Thyroid gland (tissue), 4 donors: ENCODE results near the gene SMAD3. TPM values are rescaled to one million over a fixed set of nuclear protein-coding genes. Genes with fewer than 3 reads are reported as not detected.

Experiments
- DNase-seq, 2 donors: peaks; one replicate each; pipeline ENCODE4 v3.0.0-alpha.2; 2019
- H3K27ac ChIP-seq, 3 donors: fragments of 200-600 bp; sonication (generic); 1 replicate in 2 of 3; 2 replicates in 1 of 3; pipeline ENCODE4 v1.5.1; 2016 to 2019; ENCODE audit warnings: mild to moderate bottlenecking in 1 of 3, moderate library complexity in 1 of 3
- H3K27me3 ChIP-seq: fragments of 200-600 bp; sonication (generic); one replicate; pipeline ENCODE4 v1.5.1; 2019
- H3K36me3 ChIP-seq, 2 donors: fragments of 200-600 bp; sonication (generic); one replicate each; pipeline ENCODE4 v1.5.1; 2016 to 2019
- H3K4me1 ChIP-seq, 2 donors: fragments of 200-600 bp; sonication (generic); one replicate each; pipeline ENCODE4 v1.5.1; 2017 to 2019
- H3K4me3 ChIP-seq, 3 donors: fragments of 200-600 bp; sonication (generic); replicated peaks in 1 of 3; 1 replicate in 2 of 3; 2 replicates in 1 of 3; pipeline ENCODE4 v1.5.1; 2016; ENCODE audit warnings: mild to moderate bottlenecking in 1 of 3
- H3K9me3 ChIP-seq: fragments of 200-600 bp; sonication (generic); one replicate; pipeline ENCODE4 v1.5.1; 2017
- POLR2A ChIP-seq, 2 donors: fragments of 450-650 bp; IDR thresholded peaks; one replicate each; pipeline ENCODE4 v1.6.1; 2017; ENCODE audit warnings: antibody characterized with exemption in 2 of 2, mild to moderate bottlenecking in 2 of 2, moderate library complexity in 1 of 2
- WGBS, 2 donors: methylation state at CpG; one replicate each; pipeline ENCODE4 v1.1.5; 2017; 5-methylcytosine and 5-hydroxymethylcytosine counted together
- intact Hi-C: fragments of 100-400 bp; cut with DNase I; formaldehyde crosslinking; loops from one replicate; pipeline ENCODE4 v1.15.1; 2023
- total RNA-seq, 4 donors: library from RNA; depleted of rRNA; stranded (reverse); fragments of >200 nt; gene quantifications; one replicate each; pipeline ENCODE4 v1.2.3, GENCODE V29; 2016
- TF ChIP-seq, protein P1 (sequence below), 6 experiments: fragments of 200-600 bp in 3 of 6; fragments of 450-650 bp in 3 of 6; sonication (generic) in 3 of 6; IDR thresholded peaks; one replicate each; pipeline ENCODE4 v1.5.1; 2016 to 2019; ENCODE audit warnings: antibody characterized with exemption in 6 of 6, mild to moderate bottlenecking in 2 of 6, inconsistent platforms in 1 of 6, moderate library complexity in 1 of 6

Gene SMAD3
- total RNA-seq: 10 to 100 TPM; 33.6 to 66.5 (median 47.3) TPM

GRCh38 chr15:67065531-67066005 is at the start of gene SMAD3:
SMAD3 (plus strand) TSS chr15:67065602; CDS start chr15:67066155, 553 bp downstream.
- WGBS, 2 donors: 0% methylated on average over 8 of the region's 63 CpGs; no CpG with 5 or more reads in 1 of the 2 donors
- DNase-seq: peak; percentile 93 to 94
- peak within 1 kb of the TSS; percentile 91 to 94 (median 92) for H3K27ac ChIP-seq
- H3K9me3 ChIP-seq: no peaks in the 10 kb centered on the region
- H3K4me1 ChIP-seq: peaks cover 33 to 41% of the 10 kb centered on the region in 2 donors
- intact Hi-C loops: loop anchor here (5.0 to 10.0 kb wide), 2 partner anchors 82 to 189 kb away; partner anchors contain the start of genes AAGAB and IQCH
- TF ChIP-seq POLR2A (IDR thresholded peaks at IDR 0.05): peak; percentile 70 to 89
- TF ChIP-seq, protein P1, sequence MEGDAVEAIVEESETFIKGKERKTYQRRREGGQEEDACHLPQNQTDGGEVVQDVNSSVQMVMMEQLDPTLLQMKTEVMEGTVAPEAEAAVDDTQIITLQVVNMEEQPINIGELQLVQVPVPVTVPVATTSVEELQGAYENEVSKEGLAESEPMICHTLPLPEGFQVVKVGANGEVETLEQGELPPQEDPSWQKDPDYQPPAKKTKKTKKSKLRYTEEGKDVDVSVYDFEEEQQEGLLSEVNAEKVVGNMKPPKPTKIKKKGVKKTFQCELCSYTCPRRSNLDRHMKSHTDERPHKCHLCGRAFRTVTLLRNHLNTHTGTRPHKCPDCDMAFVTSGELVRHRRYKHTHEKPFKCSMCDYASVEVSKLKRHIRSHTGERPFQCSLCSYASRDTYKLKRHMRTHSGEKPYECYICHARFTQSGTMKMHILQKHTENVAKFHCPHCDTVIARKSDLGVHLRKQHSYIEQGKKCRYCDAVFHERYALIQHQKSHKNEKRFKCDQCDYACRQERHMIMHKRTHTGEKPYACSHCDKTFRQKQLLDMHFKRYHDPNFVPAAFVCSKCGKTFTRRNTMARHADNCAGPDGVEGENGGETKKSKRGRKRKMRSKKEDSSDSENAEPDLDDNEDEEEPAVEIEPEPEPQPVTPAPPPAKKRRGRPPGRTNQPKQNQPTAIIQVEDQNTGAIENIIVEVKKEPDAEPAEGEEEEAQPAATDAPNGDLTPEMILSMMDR (IDR thresholded peaks at IDR 0.05): no peak
- no peaks in the 10 kb centered on the region for H3K36me3 ChIP-seq
- H3K4me3 ChIP-seq: peak within 1 kb of the TSS; percentile 42 to 84 (median 82)
- H3K27me3 ChIP-seq: no peaks in the 10 kb centered on the region

DNA sequence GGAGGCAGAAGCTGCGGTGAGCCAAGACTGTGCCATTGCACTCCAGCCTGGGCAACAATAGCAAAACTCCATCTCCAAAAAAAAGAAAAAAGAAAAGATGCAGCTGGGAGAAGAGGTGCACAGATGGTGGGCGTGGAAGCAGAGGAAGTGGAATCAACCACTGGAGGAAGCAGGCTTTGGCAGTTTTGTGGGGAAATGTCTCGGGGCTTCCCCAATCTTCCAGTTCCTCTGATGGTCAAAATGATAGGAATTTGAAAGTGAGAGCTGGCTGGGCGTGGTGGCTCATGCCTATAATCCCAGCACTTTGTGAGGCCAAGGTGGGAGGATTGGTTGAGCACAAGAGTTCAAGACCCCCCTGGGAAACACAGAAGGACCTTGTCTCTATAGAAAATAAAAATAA is 48.1 kb upstream of the SMAD3 start:
- no peaks in the 10 kb centered on the region for H3K36me3 ChIP-seq
- DNase-seq: no peak
- H3K4me1 ChIP-seq: no peaks in the 10 kb centered on the region
- no peak for TF ChIP-seq POLR2A (IDR thresholded peaks at IDR 0.05)
- TF ChIP-seq, protein P1 (IDR thresholded peaks at IDR 0.05): no peak
- 63 to 80% methylated on average over 4 of the region's 4 CpGs for WGBS, 2 donors
- H3K27ac ChIP-seq: no peak overlapping the region
- H3K4me3 ChIP-seq: no peak overlapping the region
- no peaks in the 10 kb centered on the region for H3K9me3 ChIP-seq
- intact Hi-C loops: no loop called here
- H3K27me3 ChIP-seq: no peaks in the 10 kb centered on the region

GRCh38 chr15:67018026-67018425 is 47.4 kb upstream of the SMAD3 start:
- H3K27me3 ChIP-seq: no peaks in the 10 kb centered on the region
- intact Hi-C loops: no loop called here
- no peaks in the 10 kb centered on the region for H3K9me3 ChIP-seq
- no peak overlapping the region for H3K27ac ChIP-seq
- no peak overlapping the region for H3K4me3 ChIP-seq
- TF ChIP-seq, protein P1 (IDR thresholded peaks at IDR 0.05): no peak
- no peak for TF ChIP-seq POLR2A (IDR thresholded peaks at IDR 0.05)
- no peaks in the 10 kb centered on the region for H3K36me3 ChIP-seq
- 86 to 89% methylated on average over 1 of the region's 1 CpG for WGBS, 2 donors
- H3K4me1 ChIP-seq: no peaks in the 10 kb centered on the region
- DNase-seq: no peak

- TF ChIP-seq, protein P1 (IDR thresholded peaks at IDR 0.05): no peak
- TF ChIP-seq POLR2A (IDR thresholded peaks at IDR 0.05): no peak
- Histone ChIP-seq H3K4me3 (no peak overlapping the region), H3K27ac (no peak overlapping the region), H3K9me3 (no peaks in the 10 kb centered on the region), H3K27me3 (no peaks in the 10 kb centered on the region), H3K36me3 (no peaks in the 10 kb centered on the region), H3K4me1 (peaks cover 0 to under 1% of the 10 kb centered on the region in 2 donors)
- no peak for DNase-seq
- 84 to 88% methylated on average over 7 to 10 of the region's 10 CpGs for WGBS, 2 donors
- intact Hi-C loops: no loop called here
These were observed 47.0 kb upstream of the SMAD3 start for GRCh38 chr15:67018441-67018840.

- DNase-seq: no peak
- WGBS, 2 donors: 84 to 91% methylated on average over 5 of the region's 5 CpGs
- Histone ChIP-seq H3K4me1 (peaks cover 3 to 7% of the 10 kb centered on the region in 2 donors), H3K4me3 (no peak overlapping the region), H3K9me3 (no peaks in the 10 kb centered on the region), H3K27ac (no peak overlapping the region), H3K27me3 (no peaks in the 10 kb centered on the region), H3K36me3 (no peaks in the 10 kb centered on the region)
- intact Hi-C loops: no loop called here
- TF ChIP-seq, protein P1 (IDR thresholded peaks at IDR 0.05): no peak
- TF ChIP-seq POLR2A (IDR thresholded peaks at IDR 0.05): no peak
These were observed 46.3 kb upstream of the SMAD3 start for GRCh38 chr15:67019069-67019468.
